GM12878 (cell line): ENCODE data around the gene PRDM2. TPM values are rescaled to one million over a fixed set of nuclear protein-coding genes. Genes with fewer than 3 reads are reported as not detected.

ENCODE experiments used
- ATAC-seq: fragments of 200-7000 bp; cut with Tn5 transposase; 3 replicates; pipeline ENCODE4 v1.9.1; 2020; ENCODE audit warnings: mild to moderate bottlenecking, moderate library complexity
- BruUV-seq: library from RNA; stranded (reverse); fragments of 400-500 nt; replicated peaks from 2 replicates; lab custom pipeline; 2021; lab: Mats Ljungman, UMichigan
- CTCF ChIA-PET: fragments of 300-600 bp; sonication (Branson Sonifier 250); formaldehyde crosslinking; extraction: SDS; loops from one replicate; lab custom pipeline; 2021; ENCODE audit warnings: inconsistent platforms; lab: Yijun Ruan, JAX
- POLR2A ChIA-PET: fragments of 350-600 bp; formaldehyde crosslinking; extraction: SDS; loops from one replicate; lab custom pipeline; 2021; ENCODE audit warnings: inconsistent platforms; lab: Charles Lee
- RAD21 ChIA-PET: fragments of 300-600 bp; sonication (Branson Sonifier 250); formaldehyde crosslinking; loops from one replicate; lab custom pipeline; 2023; ENCODE audit warnings: antibody characterized with exemption; ENCODE audit not compliant: unreplicated experiment; lab: Charles Lee
- SMC1A ChIA-PET: fragments of 300-600 bp; sonication (Branson Sonifier 250); formaldehyde crosslinking; loops from one replicate; lab custom pipeline; 2023; ENCODE audit not compliant: unreplicated experiment, uncharacterized antibody; lab: Charles Lee
- DNase-seq: peaks from one replicate; pipeline ENCODE4 v3.0.0-alpha.2; 2011; ENCODE audit warnings: low read depth, low spot score
- FAIRE-seq: peaks from 3 replicates; lab custom pipeline; 2011; peaks lifted over from hg19 to GRCh38; lab: Jason Lieb, UNC
- H2AFZ ChIP-seq: 2 replicates; pipeline ENCODE4 v1.6.0; 2011; ENCODE audit warnings: low read depth, low read length, control low read depth; ENCODE audit not compliant: control insufficient read depth
- H3K27ac ChIP-seq: 2 replicates; pipeline ENCODE4 v1.5.1; 2011; ENCODE audit warnings: control low read depth; ENCODE audit not compliant: control insufficient read depth, insufficient read depth
- H3K27me3 ChIP-seq, 2 experiments: replicated peaks in 1 of 2; 2 replicates each; pipeline versions ENCODE4 v1.6.0 to v1.6.1; 2011; ENCODE audit warnings: low read length in 1 of 2; ENCODE audit not compliant: control insufficient read depth in 2 of 2, insufficient read depth in 2 of 2
- H3K36me3 ChIP-seq, 2 experiments: 2 replicates each; pipeline ENCODE4 v1.5.1; 2011; ENCODE audit warnings: low read length in 1 of 2; ENCODE audit not compliant: control insufficient read depth in 2 of 2, insufficient read depth in 2 of 2
- H3K4me1 ChIP-seq: 2 replicates; pipeline ENCODE4 v1.6.1; 2011; ENCODE audit warnings: mild to moderate bottlenecking, low read length, moderate library complexity, mixed read lengths; ENCODE audit not compliant: control insufficient read depth, insufficient read depth
- H3K4me2 ChIP-seq: 2 replicates; pipeline ENCODE4 v1.6.0; 2011; ENCODE audit warnings: control low read depth; ENCODE audit not compliant: control insufficient read depth, insufficient read depth
- H3K4me3 ChIP-seq: fragments of 200-600 bp; sonication (generic); 2 replicates; pipeline ENCODE4 v1.5.1; 2016
- H3K79me2 ChIP-seq: 2 replicates; pipeline ENCODE4 v1.6.0; 2011; ENCODE audit warnings: low read length; ENCODE audit not compliant: control insufficient read depth, insufficient read depth
- H3K9ac ChIP-seq: 2 replicates; pipeline ENCODE4 v1.8.0; 2011; ENCODE audit warnings: low read length, control low read depth, mixed read lengths; ENCODE audit not compliant: control insufficient read depth, insufficient read depth
- H3K9me3 ChIP-seq: replicated peaks from 3 replicates; pipeline ENCODE4 v1.5.1; 2011; ENCODE audit warnings: mild to moderate bottlenecking, low read length; ENCODE audit not compliant: control insufficient read depth, insufficient read depth
- H4K20me1 ChIP-seq: 2 replicates; pipeline ENCODE4 v1.6.0; 2011; ENCODE audit not compliant: control insufficient read depth, insufficient read depth
- GATAD2B ChIP-seq: fragments of 450-650 bp; conservative IDR thresholded peaks from 2 replicates; pipeline ENCODE4 v1.6.1; 2017; ENCODE audit warnings: low read depth, mild to moderate bottlenecking, moderate library complexity
- JUND ChIP-seq: IDR thresholded peaks from 2 replicates; pipeline ENCODE4 v1.6.1; 2012; ENCODE audit warnings: low read depth, mild to moderate bottlenecking, low read length, improper control_type of control experiment, moderate library complexity
- POLR2AphosphoS2 ChIP-seq: IDR thresholded peaks from 2 replicates; pipeline ENCODE4 v1.6.1; 2011; ENCODE audit warnings: low read depth, mild to moderate bottlenecking, low read length, improper control_type of control experiment, moderate library complexity
- RCOR1 ChIP-seq: conservative IDR thresholded peaks from 2 replicates; pipeline ENCODE4 v1.6.1; 2012; ENCODE audit warnings: low read depth, low read length, improper control_type of control experiment
- RELA ChIP-seq: fragments of 450-650 bp; IDR thresholded peaks from 2 replicates; pipeline ENCODE4 v1.8.0; 2014; ENCODE audit warnings: borderline replicate concordance; ENCODE audit not compliant: partially characterized antibody
- SMAD1 ChIP-seq: fragments of 450-650 bp; IDR thresholded peaks from 2 replicates; pipeline ENCODE4 v1.6.1; 2018; ENCODE audit warnings: mild to moderate bottlenecking, low read depth; ENCODE audit not compliant: partially characterized antibody
- SREBF2 ChIP-seq: IDR thresholded peaks from 2 replicates; pipeline ENCODE4 v1.6.1; 2012; ENCODE audit warnings: mild to moderate bottlenecking, low read length
- TCF12 ChIP-seq: IDR thresholded peaks from 2 replicates; pipeline ENCODE4 v1.6.1; 2011; ENCODE audit warnings: low read depth, mild to moderate bottlenecking, low read length
- WRNIP1 ChIP-seq: IDR thresholded peaks from 2 replicates; pipeline ENCODE4 v1.6.1; 2011; ENCODE audit warnings: low read depth, low read length, improper control_type of control experiment, borderline replicate concordance
- WGBS: methylation state at CpG from one replicate; pipeline ENCODE4 v1.1.6; 2016; ENCODE audit warnings: low lambda C conversion rate; ENCODE audit not compliant: insufficient replicate concordance, insufficient coverage; ENCODE audit errors: missing lambda C conversion rate; 5-methylcytosine and 5-hydroxymethylcytosine counted together
- in situ Hi-C: fragments of 300-500 bp; cut with MboI; formaldehyde crosslinking; loops from 9 replicates; pipeline ENCODE4 v1.14.3; 2018; ENCODE audit warnings: mixed read lengths
- intact Hi-C: fragments of 100-400 bp; cut with micrococcal nuclease; formaldehyde crosslinking; loops from one replicate; pipeline ENCODE4 v1.14.2; 2022; ENCODE audit not compliant: unreplicated experiment
- polyA plus RNA-seq, 11 experiments: library from polyadenylated mRNA; depleted of rRNA in 4 of 11; unstranded in 6 of 11; stranded (reverse) in 5 of 11; fragments of >200 nt; fragmentation: Nextera tagmentation in 4 of 11; fragmentation: Illumina TruSeq in 1 of 11; extraction: Ambion mirVana in 4 of 11; extraction: Trizol in 1 of 11; gene quantifications; 1 replicate in 1 of 11; 2 replicates in 10 of 11; pipeline versions ENCODE4 v1.2.1 to v1.2.3, GENCODE V29; 2011 to 2016; ENCODE audit warnings: inconsistent platforms in 2 of 11, missing spikeins in 2 of 11, low read depth in 1 of 11
- total RNA-seq, 4 experiments: library from RNA; depleted of rRNA in 3 of 4; stranded (reverse); fragments of >200 nt in 3 of 4; fragmentation: Illumina TruSeq in 1 of 4; extraction: Trizol in 1 of 4; gene quantifications; 2 replicates each; pipeline versions ENCODE4 v1.2.1 to v1.2.3, GENCODE V29; 2013 to 2021
- TF ChIP-seq, protein P1 (sequence below): fragments of 450-650 bp; IDR thresholded peaks from 2 replicates; pipeline ENCODE4 v1.6.1; 2018; ENCODE audit warnings: mild to moderate bottlenecking, low read depth, moderate library complexity; ENCODE audit not compliant: partially characterized antibody
- TF ChIP-seq, protein P2 (sequence below): IDR thresholded peaks from 2 replicates; pipeline ENCODE4 v1.6.1; 2012; ENCODE audit warnings: low read depth, low read length, improper control_type of control experiment
- TF ChIP-seq, protein P3 (sequence below): fragments of 450-650 bp; formaldehyde crosslinking; IDR thresholded peaks from 2 replicates; pipeline ENCODE4 v1.4.0; 2022; ENCODE audit warnings: mild to moderate bottlenecking, moderate library complexity
- TF ChIP-seq, protein P4 (sequence below): fragments of 450-650 bp; conservative IDR thresholded peaks from 2 replicates; pipeline ENCODE4 v1.6.1; 2017; ENCODE audit warnings: mild to moderate bottlenecking, moderate library complexity

Gene PRDM2
- total and polyA plus RNA-seq, 10 of the 15 experiments (the other 5 are each of a cell fraction or from before 2014, with no cell fraction given), result 8.4 to 45.1 (median 23.5) TPM

DNA sequence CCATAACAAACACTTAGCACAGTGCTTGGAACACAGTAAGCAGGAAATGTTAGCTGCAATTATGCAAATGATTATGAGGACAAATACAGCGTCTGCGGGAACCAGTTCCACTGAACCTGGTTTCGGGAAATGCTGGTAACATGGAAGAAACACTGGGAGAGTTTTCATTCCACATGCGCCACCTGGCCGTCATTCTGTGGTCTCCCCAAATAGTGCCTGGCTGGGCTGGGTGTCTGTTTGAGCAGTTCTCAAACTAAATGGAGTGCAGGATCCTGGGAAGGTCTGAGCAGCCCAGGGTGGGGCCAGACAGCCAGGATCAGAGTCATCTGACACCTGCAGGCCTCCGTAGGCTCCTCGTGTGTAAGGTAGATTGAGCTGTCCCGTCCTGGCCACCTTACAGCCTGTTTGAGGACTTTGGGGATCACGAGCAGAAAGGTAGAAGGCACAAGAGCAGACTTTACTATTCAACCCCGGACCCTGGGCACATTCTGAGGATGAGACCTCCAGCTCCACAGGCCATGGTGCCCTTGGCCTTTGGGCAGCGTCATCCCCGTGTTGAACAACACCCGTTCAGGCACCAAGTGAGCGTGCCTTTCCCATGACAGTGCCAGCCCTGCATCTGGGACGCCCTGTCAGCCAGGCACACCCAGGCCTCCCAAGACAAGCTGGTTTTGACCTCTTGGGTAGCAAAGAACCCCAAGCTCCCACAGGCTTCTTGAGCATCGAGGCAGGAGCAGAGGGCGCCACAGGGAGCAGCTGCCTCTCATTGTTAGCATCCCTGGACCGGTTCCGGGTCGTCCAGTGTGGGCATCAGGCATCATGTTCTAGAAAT lies 101.9 kb downstream of the PRDM2 start:
- no peaks in the 10 kb centered on the region; the same call in 1 of the 2 replicates for H3K4me1 ChIP-seq
- no peak overlapping the region for H3K4me3 ChIP-seq
- ChIA-PET POLR2A (no interaction called here), CTCF (interaction anchor here (0.8 kb wide), 1 partner anchor 139 kb away, joined by 3 read pairs; no protein-coding TSS in a partner anchor), SMC1A (no interaction called here), RAD21 (no interaction called here)
- H3K79me2 ChIP-seq, result no peaks in the 10 kb centered on the region
- FAIRE-seq (no peak), DNase-seq (no peak), ATAC-seq (no peak)
- intact Hi-C loops (no loop called here), in situ Hi-C loops (loop anchor here (10.0 kb wide), 1 partner anchor 137 kb away; no protein-coding TSS in a partner anchor)
- no peak overlapping the region for H3K4me2 ChIP-seq
- H3K27ac ChIP-seq, result no peak overlapping the region
- H3K9me3 ChIP-seq, result no peaks in the 10 kb centered on the region
- H4K20me1 ChIP-seq, result no peaks in the 10 kb centered on the region
- no peaks in the 10 kb centered on the region for H3K36me3 ChIP-seq
- no peak overlapping the region for H3K9ac ChIP-seq
- no TSS peak for BruUV-seq
- WGBS, result 80% methylated on average over 20 of the region's 20 CpGs
- H3K27me3 ChIP-seq, result no peaks in the 10 kb centered on the region
- H2AFZ ChIP-seq, result no peak overlapping the region
- TF ChIP-seq JUND (no peak), TCF12 (no peak), RCOR1 (no peak), POLR2AphosphoS2 (no peak), SMAD1 (no peak), SREBF2 (no peak), GATAD2B (no peak), RELA (no peak), WRNIP1 (no peak)
- TF ChIP-seq, protein P1, sequence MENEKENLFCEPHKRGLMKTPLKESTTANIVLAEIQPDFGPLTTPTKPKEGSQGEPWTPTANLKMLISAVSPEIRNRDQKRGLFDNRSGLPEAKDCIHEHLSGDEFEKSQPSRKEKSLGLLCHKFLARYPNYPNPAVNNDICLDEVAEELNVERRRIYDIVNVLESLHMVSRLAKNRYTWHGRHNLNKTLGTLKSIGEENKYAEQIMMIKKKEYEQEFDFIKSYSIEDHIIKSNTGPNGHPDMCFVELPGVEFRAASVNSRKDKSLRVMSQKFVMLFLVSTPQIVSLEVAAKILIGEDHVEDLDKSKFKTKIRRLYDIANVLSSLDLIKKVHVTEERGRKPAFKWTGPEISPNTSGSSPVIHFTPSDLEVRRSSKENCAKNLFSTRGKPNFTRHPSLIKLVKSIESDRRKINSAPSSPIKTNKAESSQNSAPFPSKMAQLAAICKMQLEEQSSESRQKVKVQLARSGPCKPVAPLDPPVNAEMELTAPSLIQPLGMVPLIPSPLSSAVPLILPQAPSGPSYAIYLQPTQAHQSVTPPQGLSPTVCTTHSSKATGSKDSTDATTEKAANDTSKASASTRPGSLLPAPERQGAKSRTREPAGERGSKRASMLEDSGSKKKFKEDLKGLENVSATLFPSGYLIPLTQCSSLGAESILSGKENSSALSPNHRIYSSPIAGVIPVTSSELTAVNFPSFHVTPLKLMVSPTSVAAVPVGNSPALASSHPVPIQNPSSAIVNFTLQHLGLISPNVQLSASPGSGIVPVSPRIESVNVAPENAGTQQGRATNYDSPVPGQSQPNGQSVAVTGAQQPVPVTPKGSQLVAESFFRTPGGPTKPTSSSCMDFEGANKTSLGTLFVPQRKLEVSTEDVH, result no peak
- TF ChIP-seq, protein P2, sequence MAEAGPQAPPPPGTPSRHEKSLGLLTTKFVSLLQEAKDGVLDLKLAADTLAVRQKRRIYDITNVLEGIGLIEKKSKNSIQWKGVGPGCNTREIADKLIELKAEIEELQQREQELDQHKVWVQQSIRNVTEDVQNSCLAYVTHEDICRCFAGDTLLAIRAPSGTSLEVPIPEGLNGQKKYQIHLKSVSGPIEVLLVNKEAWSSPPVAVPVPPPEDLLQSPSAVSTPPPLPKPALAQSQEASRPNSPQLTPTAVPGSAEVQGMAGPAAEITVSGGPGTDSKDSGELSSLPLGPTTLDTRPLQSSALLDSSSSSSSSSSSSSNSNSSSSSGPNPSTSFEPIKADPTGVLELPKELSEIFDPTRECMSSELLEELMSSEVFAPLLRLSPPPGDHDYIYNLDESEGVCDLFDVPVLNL, result no peak
- TF ChIP-seq, protein P3, sequence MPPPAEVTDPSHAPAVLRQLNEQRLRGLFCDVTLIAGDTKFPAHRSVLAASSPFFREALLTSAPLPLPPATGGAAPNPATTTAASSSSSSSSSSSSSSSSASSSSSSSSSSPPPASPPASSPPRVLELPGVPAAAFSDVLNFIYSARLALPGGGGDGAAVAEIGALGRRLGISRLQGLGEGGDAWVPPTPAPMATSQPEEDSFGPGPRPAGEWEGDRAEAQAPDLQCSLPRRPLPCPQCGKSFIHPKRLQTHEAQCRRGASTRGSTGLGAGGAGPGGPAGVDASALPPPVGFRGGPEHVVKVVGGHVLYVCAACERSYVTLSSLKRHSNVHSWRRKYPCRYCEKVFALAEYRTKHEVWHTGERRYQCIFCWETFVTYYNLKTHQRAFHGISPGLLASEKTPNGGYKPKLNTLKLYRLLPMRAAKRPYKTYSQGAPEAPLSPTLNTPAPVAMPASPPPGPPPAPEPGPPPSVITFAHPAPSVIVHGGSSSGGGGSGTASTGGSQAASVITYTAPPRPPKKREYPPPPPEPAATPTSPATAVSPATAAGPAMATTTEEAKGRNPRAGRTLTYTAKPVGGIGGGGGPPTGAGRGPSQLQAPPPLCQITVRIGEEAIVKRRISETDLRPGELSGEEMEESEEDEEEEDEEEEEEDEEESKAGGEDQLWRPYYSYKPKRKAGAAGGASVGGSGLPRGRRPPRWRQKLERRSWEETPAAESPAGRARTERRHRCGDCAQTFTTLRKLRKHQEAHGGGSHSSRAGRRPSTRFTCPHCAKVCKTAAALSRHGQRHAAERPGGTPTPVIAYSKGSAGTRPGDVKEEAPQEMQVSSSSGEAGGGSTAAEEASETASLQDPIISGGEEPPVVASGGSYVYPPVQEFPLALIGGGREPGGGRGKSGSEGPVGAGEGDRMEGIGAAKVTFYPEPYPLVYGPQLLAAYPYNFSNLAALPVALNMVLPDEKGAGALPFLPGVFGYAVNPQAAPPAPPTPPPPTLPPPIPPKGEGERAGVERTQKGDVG (CRISPR knock-in tag), result no peak
- TF ChIP-seq, protein P4, sequence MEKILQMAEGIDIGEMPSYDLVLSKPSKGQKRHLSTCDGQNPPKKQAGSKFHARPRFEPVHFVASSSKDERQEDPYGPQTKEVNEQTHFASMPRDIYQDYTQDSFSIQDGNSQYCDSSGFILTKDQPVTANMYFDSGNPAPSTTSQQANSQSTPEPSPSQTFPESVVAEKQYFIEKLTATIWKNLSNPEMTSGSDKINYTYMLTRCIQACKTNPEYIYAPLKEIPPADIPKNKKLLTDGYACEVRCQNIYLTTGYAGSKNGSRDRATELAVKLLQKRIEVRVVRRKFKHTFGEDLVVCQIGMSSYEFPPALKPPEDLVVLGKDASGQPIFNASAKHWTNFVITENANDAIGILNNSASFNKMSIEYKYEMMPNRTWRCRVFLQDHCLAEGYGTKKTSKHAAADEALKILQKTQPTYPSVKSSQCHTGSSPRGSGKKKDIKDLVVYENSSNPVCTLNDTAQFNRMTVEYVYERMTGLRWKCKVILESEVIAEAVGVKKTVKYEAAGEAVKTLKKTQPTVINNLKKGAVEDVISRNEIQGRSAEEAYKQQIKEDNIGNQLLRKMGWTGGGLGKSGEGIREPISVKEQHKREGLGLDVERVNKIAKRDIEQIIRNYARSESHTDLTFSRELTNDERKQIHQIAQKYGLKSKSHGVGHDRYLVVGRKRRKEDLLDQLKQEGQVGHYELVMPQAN, result no peak
